ENCODE data around the gene GDPD4.

GDPD4 gene

GRCh38 chr11:77244277-77245027 is 57.0 kb downstream of the GDPD4 start:
- DNase-seq (no peak), ATAC-seq (replicated peaks) (no peak)
- Mint-ChIP-seq H3K4me3 (no peak overlapping the region), H3K36me3 (no peaks in the 10 kb centered on the region), H3K4me1 (no peaks in the 10 kb centered on the region), H3K9me3 (no peaks in the 10 kb centered on the region), H3K27ac (no peak overlapping the region), H3K27me3 (no peaks in the 10 kb centered on the region)

DNA sequence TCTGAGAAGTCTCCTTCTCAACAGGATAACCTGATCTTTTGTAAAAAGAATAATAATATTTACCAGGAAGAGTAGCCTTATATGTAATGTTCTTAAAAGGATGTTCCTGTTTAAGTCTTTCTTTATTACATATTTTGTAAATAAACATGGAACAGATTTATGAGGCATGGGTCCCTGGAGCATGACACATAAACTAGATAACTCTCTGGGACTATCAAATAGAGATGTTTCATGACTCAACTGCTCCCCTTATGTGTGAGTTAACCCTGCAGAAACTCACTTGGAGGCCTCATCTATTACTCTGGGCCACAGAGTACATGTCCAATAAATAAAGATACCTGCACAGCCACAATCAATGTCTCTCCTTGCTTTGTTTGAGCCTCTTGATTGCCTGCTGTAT is 64.6 kb downstream of the GDPD4 start:
- Mint-ChIP-seq H3K4me3 (no peak overlapping the region), H3K9me3 (peaks cover 0 to 1% of the 10 kb centered on the region in 2 donors), H3K4me1 (no peaks in the 10 kb centered on the region), H3K36me3 (no peaks in the 10 kb centered on the region), H3K27me3 (peaks cover 0 to 4% of the 10 kb centered on the region in 2 donors), H3K27ac (no peak overlapping the region)
- ATAC-seq (replicated peaks) (no peak), DNase-seq (no peak)

DNA sequence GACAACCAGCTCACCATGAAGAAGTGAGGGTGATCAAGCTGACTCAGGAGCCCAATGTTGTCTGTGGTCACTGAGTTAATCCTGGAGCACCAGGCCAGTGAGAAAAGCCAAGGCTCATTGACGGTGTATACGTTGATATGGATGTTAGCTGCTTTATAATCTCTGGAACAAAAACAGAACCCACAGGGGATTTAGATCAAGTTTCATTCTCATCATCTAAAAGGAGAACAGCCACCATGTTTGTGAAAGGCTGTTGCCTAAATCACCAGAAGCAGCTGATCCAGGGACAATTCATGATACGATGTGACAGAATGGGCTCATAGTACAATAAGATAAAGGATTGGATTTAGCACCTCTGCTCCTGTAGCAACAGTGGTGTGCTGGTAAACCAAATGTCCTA is 68.5 kb downstream of the GDPD4 start:
- Mint-ChIP-seq H3K27ac (no peak overlapping the region), H3K36me3 (no peaks in the 10 kb centered on the region), H3K4me1 (no peaks in the 10 kb centered on the region), H3K27me3 (peaks cover 0 to 3% of the 10 kb centered on the region in 2 donors), H3K9me3 (peaks cover 0 to 1% of the 10 kb centered on the region in 2 donors), H3K4me3 (no peak overlapping the region)
- DNase-seq = no peak
- no peak for ATAC-seq (replicated peaks)

DNA sequence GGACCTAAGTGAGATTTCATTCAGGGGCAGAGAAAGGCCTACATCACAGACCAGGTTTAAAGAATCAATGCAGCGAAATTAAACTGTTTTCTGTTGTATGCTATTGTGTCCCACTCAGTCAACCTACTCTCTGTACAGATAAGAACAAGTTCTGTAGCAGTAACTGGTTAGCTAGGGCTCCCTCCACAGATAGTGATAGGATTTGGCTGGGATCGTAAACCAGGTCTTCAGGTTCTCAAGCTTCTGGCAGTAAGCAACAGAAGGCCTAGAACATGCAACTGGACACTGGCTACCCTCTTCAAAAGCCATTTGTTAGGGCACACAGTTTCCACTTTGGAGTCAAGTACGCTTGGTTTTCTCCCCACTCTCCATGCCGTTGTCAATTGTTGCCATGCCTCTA is 69.2 kb downstream of the GDPD4 start:
- ATAC-seq (replicated peaks) (no peak), DNase-seq (no peak)
- H3K9me3 Mint-ChIP-seq = peaks cover 0 to 1% of the 10 kb centered on the region in 2 donors
- H3K27me3 Mint-ChIP-seq = peaks cover 3 to 8% of the 10 kb centered on the region in 2 donors
- no peaks in the 10 kb centered on the region for H3K4me1 Mint-ChIP-seq
- peaks cover 0 to under 1% of the 10 kb centered on the region in 2 donors for H3K36me3 Mint-ChIP-seq
- no peak overlapping the region for H3K27ac Mint-ChIP-seq
- no peak overlapping the region for H3K4me3 Mint-ChIP-seq

DNA sequence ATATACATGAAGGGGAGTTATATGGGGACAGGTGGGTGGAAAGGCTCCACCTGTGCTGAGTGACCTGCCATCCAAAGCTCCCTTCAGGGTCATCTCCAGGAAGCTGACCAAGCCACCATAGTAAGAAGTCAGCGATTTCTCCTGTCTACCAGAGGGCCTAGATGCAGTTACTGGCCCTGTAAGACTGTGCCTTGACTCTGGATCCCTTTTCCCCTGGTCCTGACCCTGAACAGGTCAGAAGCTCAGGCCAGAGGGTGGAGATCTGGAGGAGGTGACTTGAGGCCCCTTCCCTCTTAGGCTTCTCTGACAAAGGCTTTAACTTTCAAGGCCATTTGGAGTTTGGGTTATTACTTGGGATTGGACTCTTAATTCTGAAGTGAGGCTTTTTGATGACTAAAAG is 69.7 kb downstream of the GDPD4 start:
- Mint-ChIP-seq H3K4me1 (no peaks in the 10 kb centered on the region), H3K27me3 (peaks cover 7 to 11% of the 10 kb centered on the region in 2 donors), H3K27ac (no peak overlapping the region), H3K36me3 (peaks cover 0 to 4% of the 10 kb centered on the region in 2 donors), H3K4me3 (no peak overlapping the region), H3K9me3 (peaks cover 0 to 1% of the 10 kb centered on the region in 2 donors)
- ATAC-seq (replicated peaks) (no peak), DNase-seq (no peak)

DNA sequence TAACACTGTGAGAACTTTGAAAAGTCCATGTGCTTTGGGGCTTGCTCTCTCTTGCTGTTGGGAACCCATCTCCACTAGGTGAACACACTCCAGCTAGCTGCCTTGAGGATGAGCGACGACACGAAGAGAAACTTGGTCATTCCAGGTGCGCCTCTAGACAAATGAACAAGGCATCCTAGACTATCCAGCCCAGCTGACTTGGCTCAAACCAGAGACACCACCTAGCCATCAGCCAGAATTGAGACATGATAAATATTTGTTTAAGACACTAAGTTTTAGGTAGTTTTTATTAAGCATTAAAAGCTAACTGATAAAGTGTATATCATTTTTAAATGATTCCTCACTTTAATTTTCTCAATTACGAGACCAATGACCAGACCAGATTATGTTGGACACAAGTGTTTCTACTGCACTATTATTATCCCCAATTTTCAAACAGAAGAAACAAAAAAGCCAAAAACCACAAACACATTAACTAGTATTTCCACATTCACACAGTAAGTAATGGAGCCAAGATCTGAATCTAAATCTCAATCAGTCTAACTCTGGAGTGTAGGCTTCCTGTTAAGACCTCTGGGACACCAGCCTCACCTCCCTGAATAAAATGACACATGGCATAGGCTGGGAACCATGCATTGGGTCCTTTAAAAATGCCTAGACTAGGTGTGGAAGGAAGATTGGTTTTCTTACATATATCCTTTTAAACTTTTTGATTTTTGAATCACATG is 70.4 kb downstream of the GDPD4 start:
- no peaks in the 10 kb centered on the region for H3K4me1 Mint-ChIP-seq
- peaks cover 2 to 3% of the 10 kb centered on the region in 2 donors for H3K9me3 Mint-ChIP-seq
- DNase-seq (no peak), ATAC-seq (replicated peaks) (no peak)
- H3K4me3 Mint-ChIP-seq = no peak overlapping the region
- H3K36me3 Mint-ChIP-seq = peaks cover 0 to 4% of the 10 kb centered on the region in 2 donors
- no peak overlapping the region for H3K27ac Mint-ChIP-seq
- H3K27me3 Mint-ChIP-seq = peaks cover 11% of the 10 kb centered on the region in 2 donors

DNA sequence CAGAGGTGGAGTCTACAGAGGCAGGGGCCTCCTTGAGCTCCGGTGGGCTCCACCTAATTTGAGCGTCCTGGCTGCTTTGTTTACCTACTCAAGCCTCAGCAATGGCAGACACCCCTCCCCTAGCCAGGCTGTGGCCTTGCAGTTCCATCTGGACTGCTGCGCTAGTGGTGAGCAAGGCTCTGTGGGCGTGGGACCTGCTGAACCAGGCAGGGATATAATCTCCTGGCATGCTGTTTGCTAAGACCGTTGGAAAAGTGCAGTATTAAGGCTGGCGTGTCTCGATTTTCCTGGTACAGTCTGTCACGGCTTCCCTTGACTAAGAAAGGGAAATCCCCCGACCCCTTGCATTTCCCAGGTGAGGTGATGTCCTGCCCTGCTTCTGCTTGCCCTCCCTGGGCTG is 77.7 kb downstream of the GDPD4 start:
- ATAC-seq (replicated peaks) = no peak
- Mint-ChIP-seq H3K27ac (no peak overlapping the region), H3K4me1 (no peaks in the 10 kb centered on the region), H3K27me3 (peaks cover 29 to 54% of the 10 kb centered on the region in 2 donors), H3K4me3 (no peak overlapping the region), H3K9me3 (peaks cover 3% of the 10 kb centered on the region in 2 donors), H3K36me3 (peaks cover 0 to 4% of the 10 kb centered on the region in 2 donors)
- DNase-seq = no peak

GRCh38 chr11:77217156-77217555 is 84.3 kb downstream of the GDPD4 start:
- no peak overlapping the region for H3K27ac Mint-ChIP-seq
- H3K36me3 Mint-ChIP-seq = no peaks in the 10 kb centered on the region
- H3K4me3 Mint-ChIP-seq = peak overlapping the region in 1 of 2 donors; percentile 0
- H3K27me3 Mint-ChIP-seq = peaks cover 7 to 17% of the 10 kb centered on the region in 2 donors
- H3K4me1 Mint-ChIP-seq = peaks cover 12 to 23% of the 10 kb centered on the region in 2 donors
- DNase-seq (no peak), ATAC-seq (replicated peaks) (peak; percentile 93 to 95)
- no peaks in the 10 kb centered on the region for H3K9me3 Mint-ChIP-seq

GRCh38 chr11:77215106-77215505 is 86.4 kb downstream of the GDPD4 start:
- Mint-ChIP-seq H3K4me1 (peaks cover 12 to 23% of the 10 kb centered on the region in 2 donors), H3K9me3 (no peaks in the 10 kb centered on the region), H3K4me3 (no peak overlapping the region), H3K36me3 (no peaks in the 10 kb centered on the region), H3K27ac (no peak overlapping the region), H3K27me3 (peaks cover 4 to 5% of the 10 kb centered on the region in 2 donors)
- ATAC-seq (replicated peaks) = no peak
- no peak for DNase-seq

DNA sequence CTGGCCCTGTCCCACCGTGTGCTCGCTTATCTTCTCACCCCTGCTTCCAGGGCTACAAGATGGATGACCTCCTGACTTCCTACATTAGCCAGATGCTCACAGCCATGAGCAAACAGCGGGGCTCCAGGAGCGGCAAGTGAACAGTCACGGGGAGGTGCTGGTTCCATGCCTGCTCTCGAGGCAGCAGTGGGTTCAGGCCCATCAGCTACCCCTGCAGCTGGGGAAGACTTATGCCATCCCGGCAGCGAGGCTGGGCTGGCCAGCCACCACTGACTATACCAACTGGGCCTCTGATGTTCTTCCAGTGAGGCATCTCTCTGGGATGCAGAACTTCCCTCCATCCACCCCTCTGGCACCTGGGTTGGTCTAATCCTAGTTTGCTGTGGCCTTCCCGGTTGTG is 86.9 kb downstream of the GDPD4 start:
- peaks cover 0 to 4% of the 10 kb centered on the region in 2 donors for H3K27me3 Mint-ChIP-seq
- H3K36me3 Mint-ChIP-seq = no peaks in the 10 kb centered on the region
- ATAC-seq (replicated peaks) (no peak), DNase-seq (no peak)
- H3K4me1 Mint-ChIP-seq = peaks cover 12 to 23% of the 10 kb centered on the region in 2 donors
- no peaks in the 10 kb centered on the region for H3K9me3 Mint-ChIP-seq
- no peak overlapping the region for H3K4me3 Mint-ChIP-seq
- H3K27ac Mint-ChIP-seq = no peak overlapping the region

- H3K9me3 Mint-ChIP-seq = no peaks in the 10 kb centered on the region
- peaks cover 0 to 4% of the 10 kb centered on the region in 2 donors for H3K27me3 Mint-ChIP-seq
- ATAC-seq (replicated peaks) (no peak), DNase-seq (no peak)
- H3K4me1 Mint-ChIP-seq = peaks cover 12 to 23% of the 10 kb centered on the region in 2 donors
- no peak overlapping the region for H3K27ac Mint-ChIP-seq
- no peaks in the 10 kb centered on the region for H3K36me3 Mint-ChIP-seq
- no peak overlapping the region for H3K4me3 Mint-ChIP-seq
Measured at GRCh38 chr11:77213589-77214428, 87.7 kb downstream of the GDPD4 start.

DNA sequence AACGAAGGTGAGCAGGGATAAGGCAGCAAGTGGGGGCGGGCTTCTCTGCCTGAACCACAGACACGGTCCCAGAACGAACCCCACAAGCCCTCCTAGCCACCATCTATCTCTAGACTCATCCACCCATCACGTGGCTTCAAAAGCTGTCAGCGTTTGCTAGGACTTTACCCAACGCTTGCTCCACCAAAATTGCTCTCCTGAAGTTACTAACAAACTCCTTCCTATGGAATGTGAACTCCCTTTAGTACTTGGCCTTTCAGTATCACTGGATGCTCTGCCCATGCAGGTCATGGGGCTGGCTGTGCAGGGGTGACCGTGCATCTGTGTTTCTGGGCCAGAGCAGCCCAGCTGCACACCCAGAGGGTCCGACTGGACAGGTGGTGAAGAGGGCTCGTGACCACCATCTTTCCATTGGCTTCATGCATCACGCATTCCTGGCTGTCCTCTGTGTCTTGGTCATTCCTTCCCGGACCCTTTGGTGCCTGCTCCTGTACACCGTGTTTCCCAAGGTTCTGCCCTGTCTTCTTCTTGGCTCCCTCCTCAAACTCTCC is 88.4 kb downstream of the GDPD4 start:
- H3K27me3 Mint-ChIP-seq = peaks cover 0 to 4% of the 10 kb centered on the region in 2 donors
- DNase-seq (no peak), ATAC-seq (replicated peaks) (no peak)
- no peaks in the 10 kb centered on the region for H3K9me3 Mint-ChIP-seq
- no peaks in the 10 kb centered on the region for H3K36me3 Mint-ChIP-seq
- H3K27ac Mint-ChIP-seq = no peak overlapping the region
- peaks cover 12 to 23% of the 10 kb centered on the region in 2 donors for H3K4me1 Mint-ChIP-seq
- no peak overlapping the region for H3K4me3 Mint-ChIP-seq

GRCh38 chr11:77212314-77213007 is 89.0 kb downstream of the GDPD4 start:
- no peak for ATAC-seq (replicated peaks)
- Mint-ChIP-seq H3K27ac (peak overlapping the region; percentile 60), H3K4me1 (peaks cover 11 to 22% of the 10 kb centered on the region in 2 donors), H3K36me3 (no peaks in the 10 kb centered on the region), H3K9me3 (no peaks in the 10 kb centered on the region), H3K27me3 (peaks cover 0 to 4% of the 10 kb centered on the region in 2 donors), H3K4me3 (no peak overlapping the region)
- DNase-seq = no peak

Measured in stimulated activated naive B cell treated with anti-CD40 and anti-IgM and Interleukin-4, amounts not matched to agents 10 μg/mL and 1 μg/mL and 100 μg/mL, for 72 hours (primary cell).